Naive thymus-derived CD8-positive, alpha-beta T cell (primary cell): ENCODE data around the gene HTR1B. TPM values are rescaled to one million over a fixed set of nuclear protein-coding genes. Genes with fewer than 3 reads are reported as not detected.

Experiments used
- ATAC-seq, 2 donors: fragments of 150-1000 bp; cut with Tn5 transposase in 1 of 2; sonication (Bioruptor Pico), chemical (Tn5 transposase) in 1 of 2; 1 replicate in 1 of 2; 2 replicates in 1 of 2; pipeline ENCODE4 v1.10.0; 2021; ENCODE audit warnings: mild to moderate bottlenecking in 2 of 2, moderate library complexity in 2 of 2
- POLR2A ChIA-PET: fragments of 350-600 bp; sonication (Branson Sonifier 250); formaldehyde crosslinking; loops from one replicate; lab custom pipeline; 2021; ENCODE audit warnings: antibody characterized with exemption; lab: Charles Lee
- DNase-seq, 10 donors: peaks; one replicate each; pipeline versions ENCODE4 v3.0.0 to v3.0.0-alpha.2; 2020 to 2022
- H3K27ac Mint-ChIP-seq, 10 donors: one replicate each; pipeline ENCODE4 v1.8.0; 2020 to 2022; ENCODE audit warnings: mild to moderate bottlenecking in 10 of 10, mixed read lengths in 10 of 10, moderate library complexity in 4 of 10, inconsistent platforms in 1 of 10
- H3K27me3 Mint-ChIP-seq, 5 donors: one replicate each; pipeline ENCODE4 v1.8.0; 2021 to 2022; ENCODE audit warnings: mixed read lengths in 5 of 5
- H3K36me3 Mint-ChIP-seq, 3 donors: one replicate each; pipeline ENCODE4 v1.8.0; 2020 to 2022; ENCODE audit warnings: mixed read lengths in 3 of 3, mild to moderate bottlenecking in 2 of 3, inconsistent platforms in 1 of 3
- H3K4me1 Mint-ChIP-seq, 4 donors: one replicate each; pipeline ENCODE4 v1.8.0; 2021 to 2022; ENCODE audit warnings: mixed read lengths in 4 of 4
- H3K4me3 Mint-ChIP-seq, 10 donors: one replicate each; pipeline ENCODE4 v1.8.0; 2020 to 2022; ENCODE audit warnings: mild to moderate bottlenecking in 10 of 10, mixed read lengths in 10 of 10, moderate library complexity in 6 of 10, inconsistent platforms in 1 of 10
- H3K9me3 Mint-ChIP-seq, 9 donors: one replicate each; pipeline ENCODE4 v1.8.0; 2020 to 2022; ENCODE audit warnings: mixed read lengths in 9 of 9, mild to moderate bottlenecking in 3 of 9, inconsistent platforms in 1 of 9, moderate library complexity in 1 of 9
- polyA plus RNA-seq, 3 donors: library from polyadenylated mRNA; unstranded; fragments of 300-500 nt; fragmentation: Illumina TruSeq; gene quantifications; one replicate each; pipeline ENCODE4 v1.2.3, GENCODE V29; 2021
- total RNA-seq, 8 experiments: library from RNA in 2 of 8; stranded (reverse) in 2 of 8; gene quantifications; one replicate each; pipeline ENCODE4 v1.2.3 and lab custom pipeline; 2021 to 2026

HTR1B gene
- total and polyA plus RNA-seq, 5 experiments from 2014 or later = not detected

DNA sequence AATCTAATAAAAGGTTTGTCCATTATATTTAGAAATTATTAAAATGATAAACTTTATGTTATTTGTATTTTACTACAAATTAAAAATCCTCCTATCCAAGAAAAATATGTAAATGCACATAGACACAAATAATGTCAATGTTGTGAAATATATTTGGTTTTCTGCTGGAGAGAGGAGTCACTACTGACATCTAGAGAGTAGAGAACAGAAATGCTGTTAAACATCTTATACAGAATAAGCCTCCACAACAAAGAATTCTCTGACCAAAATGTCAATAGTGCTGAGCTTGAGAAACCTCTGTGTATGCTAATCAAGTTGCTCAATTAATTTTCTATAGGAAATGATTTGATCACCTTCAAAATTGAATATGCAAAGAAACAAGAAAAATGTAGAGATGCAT is 12.4 kb downstream of the HTR1B start:
- Mint-ChIP-seq H3K27me3 (peaks cover 0 to 2% (median 0%) of the 10 kb centered on the region in 5 donors), H3K4me3 (no peak overlapping the region), H3K4me1 (no peaks in the 10 kb centered on the region), H3K36me3 (no peaks in the 10 kb centered on the region), H3K27ac (no peak overlapping the region), H3K9me3 (peaks cover 0 to 2% (median 0%) of the 10 kb centered on the region in 9 donors)
- ATAC-seq = no peak
- no peak for DNase-seq
- POLR2A ChIA-PET = no interaction called here

DNA sequence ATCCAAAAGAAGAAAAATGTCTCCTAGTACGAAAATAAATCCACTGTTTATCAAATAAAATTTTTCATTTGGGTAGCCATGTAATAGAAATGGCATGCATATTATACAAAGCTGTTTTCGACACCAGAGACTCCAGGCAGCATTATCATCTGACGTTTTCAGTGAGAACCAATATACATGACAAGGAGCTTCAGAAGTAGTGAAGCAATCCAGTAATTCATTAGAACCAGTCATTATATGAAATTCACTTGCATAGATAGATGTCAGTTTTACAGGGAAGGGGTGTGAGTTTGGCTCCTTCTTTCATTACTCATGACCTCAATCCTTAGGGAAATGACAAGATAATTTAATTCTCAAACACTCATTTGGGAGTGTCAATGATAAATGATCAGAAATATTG is 14.7 kb downstream of the HTR1B start:
- ATAC-seq = no peak
- Mint-ChIP-seq H3K27me3 (peaks cover 0 to 2% (median 0%) of the 10 kb centered on the region in 5 donors), H3K36me3 (no peaks in the 10 kb centered on the region), H3K4me3 (no peak overlapping the region), H3K9me3 (peaks cover 0 to under 1% (median 0%) of the 10 kb centered on the region in 9 donors), H3K27ac (no peak overlapping the region), H3K4me1 (no peaks in the 10 kb centered on the region)
- DNase-seq = no peak
- POLR2A ChIA-PET = no interaction called here

DNA sequence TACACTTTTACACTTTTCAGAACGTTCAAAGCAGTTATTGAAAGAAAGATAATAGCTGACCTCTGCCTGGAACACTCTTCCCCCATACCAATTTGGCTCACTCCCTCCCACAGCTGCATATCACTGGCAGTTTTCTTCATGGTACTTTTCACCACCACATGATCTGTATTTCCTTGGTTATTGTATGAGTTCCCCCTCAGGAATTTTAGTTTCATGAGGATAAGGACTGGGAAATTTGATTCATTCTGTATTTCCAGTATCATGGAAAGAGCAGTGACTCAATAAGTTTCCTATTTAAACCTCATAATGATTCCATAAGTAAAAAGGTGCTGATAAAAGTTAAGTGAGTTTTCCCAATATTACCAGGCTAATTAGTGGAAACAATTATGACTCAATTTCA is 16.0 kb downstream of the HTR1B start:
- POLR2A ChIA-PET = no interaction called here
- Mint-ChIP-seq H3K4me1 (no peaks in the 10 kb centered on the region), H3K9me3 (no peaks in the 10 kb centered on the region), H3K27me3 (no peaks in the 10 kb centered on the region), H3K4me3 (no peak overlapping the region), H3K36me3 (no peaks in the 10 kb centered on the region), H3K27ac (no peak overlapping the region)
- no peak for ATAC-seq
- DNase-seq = no peak

DNA sequence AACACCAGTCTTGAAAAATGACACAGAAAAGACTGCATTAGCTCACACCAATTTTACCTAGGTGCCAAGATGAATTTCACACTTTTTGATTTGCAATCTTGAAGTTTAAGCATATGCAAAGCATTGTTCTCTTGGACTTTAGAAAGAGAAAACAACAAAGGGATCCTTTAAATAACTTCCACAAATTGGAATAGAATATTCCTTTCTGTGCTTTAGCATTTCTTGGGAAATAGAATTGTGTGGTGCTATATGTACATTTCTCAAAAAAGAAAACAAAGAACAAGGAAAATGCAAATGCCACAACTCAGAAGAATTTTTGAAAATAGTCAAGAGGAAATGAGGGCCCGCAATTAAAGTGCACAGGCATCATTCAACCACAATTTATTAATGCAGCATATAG is 17.0 kb downstream of the HTR1B start:
- POLR2A ChIA-PET = no interaction called here
- H3K4me1 Mint-ChIP-seq = no peaks in the 10 kb centered on the region
- H3K27ac Mint-ChIP-seq = no peak overlapping the region
- no peaks in the 10 kb centered on the region for H3K27me3 Mint-ChIP-seq
- ATAC-seq (no peak), DNase-seq (no peak)
- H3K4me3 Mint-ChIP-seq = no peak overlapping the region
- H3K9me3 Mint-ChIP-seq = peaks cover 0 to under 1% (median 0%) of the 10 kb centered on the region in 9 donors
- H3K36me3 Mint-ChIP-seq = no peaks in the 10 kb centered on the region

DNA sequence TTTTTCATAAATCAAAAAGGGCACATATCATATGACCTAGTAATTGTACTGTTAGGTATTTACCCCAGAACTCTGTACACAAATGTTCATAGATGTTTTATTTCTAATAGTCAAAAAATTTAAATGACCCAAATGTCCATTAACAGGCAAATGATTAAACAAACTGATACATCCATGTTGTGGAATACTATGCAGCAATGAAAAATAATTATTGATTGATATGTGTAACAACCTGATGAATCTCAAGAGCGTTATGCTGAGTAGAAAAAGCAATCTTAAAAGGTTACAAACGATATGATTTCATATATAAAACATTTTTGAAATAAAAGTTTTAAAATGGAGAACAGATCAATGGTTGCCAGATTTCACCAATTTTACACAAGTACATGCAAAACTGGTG is 18.1 kb downstream of the HTR1B start:
- no peaks in the 10 kb centered on the region for H3K4me1 Mint-ChIP-seq
- POLR2A ChIA-PET = no interaction called here
- H3K4me3 Mint-ChIP-seq = no peak overlapping the region
- H3K9me3 Mint-ChIP-seq = peaks cover 0 to 2% (median 0%) of the 10 kb centered on the region in 9 donors
- H3K27ac Mint-ChIP-seq = no peak overlapping the region
- no peak for DNase-seq
- H3K36me3 Mint-ChIP-seq = no peaks in the 10 kb centered on the region
- no peaks in the 10 kb centered on the region for H3K27me3 Mint-ChIP-seq
- no peak for ATAC-seq

DNA sequence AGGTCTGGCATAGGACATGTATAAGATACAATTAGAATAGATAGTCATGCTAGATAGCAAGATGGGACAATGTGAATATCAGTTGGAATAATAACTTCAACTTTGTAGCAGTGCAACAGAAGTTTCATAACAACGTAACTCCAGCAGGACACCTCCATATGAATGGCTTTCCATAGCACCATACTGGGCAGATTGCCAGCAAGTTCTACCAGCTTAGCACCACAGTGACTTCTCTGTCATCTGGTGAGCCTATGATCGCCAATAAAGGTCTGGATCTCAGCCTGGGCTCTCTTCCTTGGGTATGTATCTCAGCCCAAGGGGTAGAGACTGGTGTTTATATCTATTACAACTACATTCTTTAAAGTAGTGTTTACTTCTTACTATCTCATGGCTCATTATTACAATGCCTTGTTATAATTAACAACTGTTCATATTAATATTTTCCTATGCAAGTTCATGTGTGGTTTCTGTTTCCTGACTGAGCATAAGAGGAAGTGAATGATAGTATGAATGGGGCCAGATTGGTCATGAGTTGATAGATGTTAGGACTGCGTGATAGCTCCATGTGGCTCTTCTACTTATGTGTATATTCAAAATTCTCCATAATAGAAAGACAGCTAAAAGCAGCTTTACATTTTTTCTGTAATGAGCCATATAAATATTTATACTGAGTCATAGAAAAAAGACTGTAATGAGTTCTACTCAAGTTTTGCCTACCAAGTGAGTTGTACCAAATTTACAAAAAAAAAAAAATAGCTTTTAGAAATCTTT is 22.9 kb downstream of the HTR1B start:
- H3K4me3 Mint-ChIP-seq = no peak overlapping the region
- no peaks in the 10 kb centered on the region for H3K4me1 Mint-ChIP-seq
- H3K27ac Mint-ChIP-seq = no peak overlapping the region

DNA sequence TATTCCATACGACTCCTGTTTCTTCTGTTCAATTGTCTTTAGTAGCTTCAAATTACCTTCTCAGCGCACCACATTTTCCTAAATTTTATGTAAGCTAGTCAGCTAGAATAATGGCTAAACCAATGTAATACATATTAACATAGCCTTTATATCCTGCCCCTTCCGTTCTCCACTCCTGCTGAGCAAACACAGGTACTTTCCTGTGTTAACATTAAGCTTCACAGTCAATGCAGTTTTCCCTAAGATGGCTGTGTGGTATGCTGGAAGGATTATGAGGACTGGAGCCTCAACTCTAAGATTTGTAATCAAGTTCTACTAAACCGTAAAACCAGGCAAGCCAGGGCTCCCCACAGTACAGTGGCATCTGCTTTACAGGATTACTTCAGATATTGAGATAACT is 29.4 kb downstream of the HTR1B start:
- ATAC-seq (no peak), DNase-seq (no peak)
- Mint-ChIP-seq H3K36me3 (no peaks in the 10 kb centered on the region), H3K4me3 (no peak overlapping the region), H3K27ac (no peak overlapping the region), H3K27me3 (peaks cover 0 to 3% (median 0%) of the 10 kb centered on the region in 5 donors), H3K4me1 (no peaks in the 10 kb centered on the region), H3K9me3 (peaks cover 0 to 12% (median 0%) of the 10 kb centered on the region in 9 donors)
- POLR2A ChIA-PET = no interaction called here

More for the DNA sequence above, 22.9 kb downstream of the HTR1B start:
- H3K27me3 Mint-ChIP-seq = no peaks in the 10 kb centered on the region
- H3K36me3 Mint-ChIP-seq = no peaks in the 10 kb centered on the region
- ATAC-seq = no peak
- POLR2A ChIA-PET = no interaction called here
- H3K9me3 Mint-ChIP-seq = peaks cover 0 to 4% (median 0%) of the 10 kb centered on the region in 9 donors
- no peak for DNase-seq

DNA sequence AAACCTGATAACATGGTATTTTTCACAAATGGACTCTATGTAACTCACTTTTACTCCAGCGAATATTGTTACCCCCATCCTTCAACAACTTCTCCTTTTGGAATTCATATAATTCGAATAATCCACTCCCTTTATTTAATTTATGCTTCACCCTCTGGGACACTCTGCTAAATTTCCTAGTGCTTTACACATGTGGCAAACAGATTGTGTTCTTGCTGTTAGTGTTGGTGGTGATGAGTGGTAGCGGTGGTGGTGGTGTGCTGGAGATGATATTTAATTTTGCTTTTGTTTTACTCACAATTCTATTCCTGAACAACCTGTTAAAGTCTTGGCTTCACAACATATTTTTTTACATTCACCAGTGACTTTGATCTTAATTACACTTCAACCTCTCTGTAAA is 32.8 kb downstream of the HTR1B start:
- H3K36me3 Mint-ChIP-seq = no peaks in the 10 kb centered on the region

DNA sequence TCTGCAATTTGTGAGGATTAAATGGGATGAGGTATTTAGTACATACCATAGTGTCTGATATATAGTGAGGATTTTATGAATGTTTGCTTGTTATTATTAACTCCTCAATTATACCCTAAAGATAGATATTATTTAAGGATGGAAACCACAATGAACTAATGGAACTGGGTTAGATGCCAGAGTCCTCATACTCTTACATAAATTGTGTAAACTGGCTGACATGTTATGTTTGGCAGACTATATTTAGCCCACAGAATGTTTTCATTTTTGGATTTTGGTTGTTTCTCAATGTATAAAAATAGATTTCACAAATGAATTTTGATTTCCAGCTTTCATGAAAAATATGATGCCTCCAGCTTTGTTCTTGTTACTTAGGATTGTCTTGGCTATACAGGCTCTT is 37.6 kb downstream of the HTR1B start:
- Mint-ChIP-seq H3K27ac (no peak overlapping the region), H3K9me3 (peaks cover 0 to 9% (median 3%) of the 10 kb centered on the region in 9 donors), H3K4me1 (no peaks in the 10 kb centered on the region), H3K36me3 (no peaks in the 10 kb centered on the region), H3K27me3 (no peaks in the 10 kb centered on the region), H3K4me3 (no peak overlapping the region)
- POLR2A ChIA-PET = no interaction called here
- DNase-seq (no peak), ATAC-seq (no peak)

More for the DNA sequence above, 32.8 kb downstream of the HTR1B start:
- ATAC-seq = no peak
- POLR2A ChIA-PET = no interaction called here
- H3K27me3 Mint-ChIP-seq = peaks cover 0 to 3% (median 0%) of the 10 kb centered on the region in 5 donors
- H3K27ac Mint-ChIP-seq = no peak overlapping the region
- no peaks in the 10 kb centered on the region for H3K4me1 Mint-ChIP-seq
- no peak for DNase-seq
- peaks cover 0 to 12% (median 0%) of the 10 kb centered on the region in 9 donors for H3K9me3 Mint-ChIP-seq
- H3K4me3 Mint-ChIP-seq = no peak overlapping the region

DNA sequence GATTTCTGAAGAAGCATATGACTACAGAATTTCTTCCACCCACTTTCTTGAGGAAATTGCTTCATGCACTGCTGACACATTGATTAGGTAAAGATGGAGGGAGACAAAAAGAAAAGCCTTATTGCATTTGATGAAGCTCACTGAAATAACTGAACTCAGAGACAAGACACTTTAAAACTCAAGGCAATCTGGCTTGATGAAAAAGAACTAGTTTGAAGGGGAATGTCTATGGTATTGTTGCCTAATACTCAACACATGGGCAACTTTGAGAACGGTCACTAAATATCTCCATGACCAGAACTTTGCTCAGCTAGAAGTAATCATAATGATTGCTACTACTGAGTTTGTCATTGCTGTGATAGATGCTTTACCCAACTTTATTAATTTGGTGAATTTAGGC is 38.1 kb downstream of the HTR1B start:
- peaks cover 0 to 9% (median 4%) of the 10 kb centered on the region in 9 donors for H3K9me3 Mint-ChIP-seq
- H3K27me3 Mint-ChIP-seq = no peaks in the 10 kb centered on the region

DNA sequence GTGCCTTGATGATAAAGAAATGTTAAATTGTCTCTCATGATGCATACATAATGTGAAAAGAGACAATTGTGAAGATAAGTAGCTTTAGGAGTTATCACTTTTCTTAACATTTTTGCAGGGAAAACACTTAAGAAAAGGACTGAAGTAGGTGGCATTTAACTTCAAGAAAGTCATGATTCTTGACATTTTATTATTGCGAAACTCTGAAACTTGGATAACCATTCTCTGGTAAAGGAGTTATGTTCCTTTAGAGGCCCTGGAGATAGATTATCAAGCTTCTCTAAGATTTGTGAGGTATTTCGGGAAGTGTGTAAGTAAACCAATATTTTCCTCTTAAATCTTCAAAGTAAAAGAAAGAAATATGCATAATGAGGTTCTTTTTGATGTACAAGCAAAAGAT is 38.5 kb downstream of the HTR1B start:
- POLR2A ChIA-PET = no interaction called here

More for the DNA sequence above, 38.1 kb downstream of the HTR1B start:
- Mint-ChIP-seq H3K4me1 (no peaks in the 10 kb centered on the region), H3K36me3 (no peaks in the 10 kb centered on the region), H3K27ac (no peak overlapping the region), H3K4me3 (no peak overlapping the region)
- ATAC-seq (no peak), DNase-seq (no peak)
- POLR2A ChIA-PET = no interaction called here

DNA sequence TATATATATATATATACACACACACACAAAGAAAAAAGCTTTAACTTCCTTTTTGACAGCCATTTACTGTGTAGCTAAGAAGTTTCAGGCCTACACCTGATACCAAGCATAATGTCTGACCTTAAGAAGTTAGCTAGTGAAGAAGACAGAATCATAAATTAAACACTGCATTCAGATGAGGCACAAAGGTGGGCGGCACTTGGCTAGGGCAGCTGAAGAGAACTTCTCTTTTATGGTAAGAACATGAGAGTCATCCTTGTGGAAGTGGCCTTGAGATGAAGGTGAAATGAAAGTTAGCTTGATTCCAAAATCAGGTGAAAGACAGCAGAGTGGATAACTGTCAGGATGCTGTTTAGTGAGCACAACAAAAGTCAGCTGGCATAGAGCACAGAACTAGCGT is 46.5 kb downstream of the HTR1B start:
- Mint-ChIP-seq H3K27ac (no peak overlapping the region), H3K27me3 (no peaks in the 10 kb centered on the region), H3K9me3 (peaks cover 0 to 19% (median 4%) of the 10 kb centered on the region in 9 donors), H3K4me3 (no peak overlapping the region), H3K4me1 (no peaks in the 10 kb centered on the region), H3K36me3 (no peaks in the 10 kb centered on the region)
- POLR2A ChIA-PET = no interaction called here
- no peak for DNase-seq
- no peak for ATAC-seq

More for the DNA sequence above, 38.5 kb downstream of the HTR1B start:
- Mint-ChIP-seq H3K27ac (no peak overlapping the region), H3K27me3 (no peaks in the 10 kb centered on the region), H3K4me3 (no peak overlapping the region), H3K9me3 (peaks cover 0 to 8% (median 3%) of the 10 kb centered on the region in 9 donors), H3K4me1 (no peaks in the 10 kb centered on the region), H3K36me3 (no peaks in the 10 kb centered on the region)
- no peak for DNase-seq
- ATAC-seq = no peak

DNA sequence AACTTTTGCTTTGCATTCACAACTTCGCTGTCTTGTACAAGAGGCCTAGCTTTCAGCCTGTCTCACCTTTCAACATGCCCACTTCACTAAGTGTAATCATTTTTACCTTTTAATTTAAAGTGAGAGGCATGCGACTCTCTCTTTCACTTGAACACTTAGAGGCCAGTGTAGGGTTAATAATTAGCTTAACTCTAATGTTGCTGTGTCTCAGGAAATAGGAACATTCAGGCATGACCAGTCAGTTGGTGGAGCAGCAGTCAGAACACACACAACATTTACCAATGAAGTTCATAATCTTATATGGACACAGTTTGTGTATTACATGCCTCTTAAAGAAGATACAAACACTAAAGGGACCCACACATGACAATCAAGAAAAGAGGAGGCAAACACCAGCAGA is 47.6 kb downstream of the HTR1B start:
- H3K27me3 Mint-ChIP-seq = no peaks in the 10 kb centered on the region
- ATAC-seq = no peak
- no peaks in the 10 kb centered on the region for H3K36me3 Mint-ChIP-seq
- POLR2A ChIA-PET = no interaction called here
- DNase-seq = no peak
- no peak overlapping the region for H3K27ac Mint-ChIP-seq
- peaks cover 0 to 19% (median 1%) of the 10 kb centered on the region in 9 donors for H3K9me3 Mint-ChIP-seq
- H3K4me3 Mint-ChIP-seq = no peak overlapping the region
- H3K4me1 Mint-ChIP-seq = no peaks in the 10 kb centered on the region
